ENCODE data around the gene PUSL1. TPM values are rescaled to one million over a fixed set of nuclear protein-coding genes. Genes with fewer than 3 reads are reported as not detected.

Gene PUSL1
- total and polyA plus RNA-seq, 2 donors (not counting 1 experiment from before 2014, with no cell fraction given), result 15.7 to 25.8 TPM

DNA sequence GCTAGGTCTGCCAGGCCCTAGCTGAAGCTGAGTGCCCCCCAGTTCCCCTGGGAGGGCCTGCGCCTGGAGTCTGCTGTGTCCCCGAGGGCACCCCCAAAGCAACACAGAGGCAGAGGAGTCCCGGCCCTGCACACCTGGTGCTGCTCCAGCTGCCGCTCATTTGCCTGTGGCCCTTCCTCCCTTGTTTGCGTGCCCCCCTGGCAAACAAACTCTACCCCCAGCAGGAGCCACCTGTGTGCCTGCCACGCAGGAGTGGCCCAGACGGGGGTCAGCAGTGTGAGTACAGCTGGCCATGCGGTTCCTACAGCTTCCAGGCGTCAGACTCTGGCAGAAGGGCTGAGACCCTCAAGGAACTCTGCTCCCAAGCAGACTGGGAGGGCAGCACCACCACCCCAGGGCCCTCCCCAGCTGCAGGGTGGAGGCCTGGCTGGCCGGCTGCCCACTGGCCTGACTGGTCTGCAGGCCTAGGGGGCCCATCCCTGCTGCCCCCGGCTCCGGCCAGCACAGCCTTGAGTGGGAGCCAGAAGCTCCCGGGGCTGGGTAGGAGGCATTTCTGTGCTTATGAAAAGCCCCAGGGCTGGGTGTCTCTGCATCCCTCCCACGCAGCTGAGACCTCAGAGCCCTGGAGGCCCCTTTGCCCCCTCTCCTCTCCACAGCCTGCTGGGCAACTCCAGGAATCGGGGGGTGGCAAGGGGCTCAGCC, 22.1 kb downstream of the PUSL1 start:
- Histone ChIP-seq H3K79me2 (ENCODE audit: control insufficient read depth, insufficient read depth, low read length) (peaks cover 6% of the 10 kb centered on the region), H3K4me3 (ENCODE audit: control extremely low read depth in 1 of 5, extremely low read depth in 1 of 5, insufficient read depth in 1 of 5, low read depth in 2 of 5, low read length in 4 of 5) (no peak overlapping the region), H3K4me1 (ENCODE audit: control insufficient read depth in 2 of 2, insufficient read depth in 2 of 2, low read length in 2 of 2) (peaks cover 7 to 24% of the 10 kb centered on the region in 2 donors), H3K9ac (ENCODE audit: low read length) (no peak overlapping the region), H4K20me1 (ENCODE audit: control insufficient read depth, insufficient read depth, low read length, poor library complexity, severe bottlenecking) (peaks cover 7% of the 10 kb centered on the region), H3K4me2 (replicated peaks; ENCODE audit: low read depth, low read length, poor library complexity, severe bottlenecking) (peak overlapping the region; percentile 51), H3K27me3 (replicated peaks in 1 of 4; ENCODE audit: control extremely low read depth in 1 of 4, control insufficient read depth in 3 of 4, insufficient read depth in 4 of 4, low read length in 3 of 4) (no peaks in the 10 kb centered on the region), H3K27ac (ENCODE audit: low read length in 2 of 2) (peak overlapping the region in 1 of 2 donors; percentile 44), H3K9me3 (ENCODE audit: control extremely low read depth in 1 of 3, control insufficient read depth in 2 of 3, insufficient read depth in 1 of 3, low read length in 2 of 3) (peaks cover 0 to 16% (median 0%) of the 10 kb centered on the region in 3 donors), H3K36me3 (replicated peaks in 1 of 2; ENCODE audit: control extremely low read depth in 1 of 2, control insufficient read depth in 1 of 2, extremely low read depth in 1 of 2, insufficient read depth in 2 of 2, low read length in 1 of 2) (peaks cover 0 to 4% of the 10 kb centered on the region in 2 experiments), H2AFZ (ENCODE audit: insufficient read depth, low read depth, low read length, poor library complexity, severe bottlenecking) (no peak overlapping the region)
- DNase-seq (no peak), ATAC-seq (ENCODE audit: low read depth) (peak; percentile 36)
- no peaks in the 10 kb centered on the region for H3K27me3 Mint-ChIP-seq
- peak overlapping the region; percentile 59 for H3K27ac Mint-ChIP-seq
- intact Hi-C loops (cut with micrococcal nuclease), result no loop called here
- peaks cover 15% of the 10 kb centered on the region for H3K4me1 Mint-ChIP-seq
- ChIA-PET CTCF (no interaction called here), POLR2A (no interaction called here)
- 44% methylated on average over 14 of the region's 15 CpGs for WGBS (ENCODE audit: insufficient coverage)
- peak overlapping the region; percentile 37 for H3K4me3 Mint-ChIP-seq
- TF ChIP-seq, protein P1, sequence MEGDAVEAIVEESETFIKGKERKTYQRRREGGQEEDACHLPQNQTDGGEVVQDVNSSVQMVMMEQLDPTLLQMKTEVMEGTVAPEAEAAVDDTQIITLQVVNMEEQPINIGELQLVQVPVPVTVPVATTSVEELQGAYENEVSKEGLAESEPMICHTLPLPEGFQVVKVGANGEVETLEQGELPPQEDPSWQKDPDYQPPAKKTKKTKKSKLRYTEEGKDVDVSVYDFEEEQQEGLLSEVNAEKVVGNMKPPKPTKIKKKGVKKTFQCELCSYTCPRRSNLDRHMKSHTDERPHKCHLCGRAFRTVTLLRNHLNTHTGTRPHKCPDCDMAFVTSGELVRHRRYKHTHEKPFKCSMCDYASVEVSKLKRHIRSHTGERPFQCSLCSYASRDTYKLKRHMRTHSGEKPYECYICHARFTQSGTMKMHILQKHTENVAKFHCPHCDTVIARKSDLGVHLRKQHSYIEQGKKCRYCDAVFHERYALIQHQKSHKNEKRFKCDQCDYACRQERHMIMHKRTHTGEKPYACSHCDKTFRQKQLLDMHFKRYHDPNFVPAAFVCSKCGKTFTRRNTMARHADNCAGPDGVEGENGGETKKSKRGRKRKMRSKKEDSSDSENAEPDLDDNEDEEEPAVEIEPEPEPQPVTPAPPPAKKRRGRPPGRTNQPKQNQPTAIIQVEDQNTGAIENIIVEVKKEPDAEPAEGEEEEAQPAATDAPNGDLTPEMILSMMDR (IDR thresholded peaks at IDR 0.05), result no peak
- no peak for TF ChIP-seq EZH2 (IDR thresholded peaks at IDR 0.05; ENCODE audit: borderline replicate concordance, insufficient read depth, low read depth, low read length, poor library complexity, severe bottlenecking)
- H3K9me3 Mint-ChIP-seq (ENCODE audit: insufficient read depth), result no peaks in the 10 kb centered on the region

Measured in B cell (primary cell).